H1 (cell line): Measurements from ENCODE around the gene TPSD1. TPM values are rescaled to one million over a fixed set of nuclear protein-coding genes. Genes with fewer than 3 reads are reported as not detected.

Experiments used
- CTCF ChIA-PET: fragments of 300-600 bp; sonication (Branson Sonifier 250); formaldehyde crosslinking; loops from one replicate; lab custom pipeline; 2021; ENCODE audit not compliant: partially characterized antibody; lab: Charles Lee
- POLR2A ChIA-PET: fragments of 300-600 bp; sonication (Branson Sonifier 250); formaldehyde crosslinking; loops from one replicate; lab custom pipeline; 2021; ENCODE audit warnings: inconsistent platforms; ENCODE audit not compliant: partially characterized antibody; lab: Charles Lee
- DNase-seq, 2 experiments: peaks; one replicate each; pipeline versions ENCODE4 v3.0.0 to v3.0.0-alpha.2; 2010 to 2022; ENCODE audit warnings: low spot score in 2 of 2, low read depth in 1 of 2, mixed read lengths in 1 of 2
- FAIRE-seq: peaks from 2 replicates; lab custom pipeline; 2011; peaks lifted over from hg19 to GRCh38; lab: Jason Lieb, UNC
- H2AFZ ChIP-seq: 2 replicates; pipeline ENCODE4 v1.8.1; 2012; ENCODE audit warnings: low read length, inconsistent platforms
- H2AK5ac ChIP-seq: 2 replicates; pipeline ENCODE4 v1.6.1; 2013; ENCODE audit warnings: low read depth, low read length
- H2BK120ac ChIP-seq: replicated peaks from 2 replicates; pipeline ENCODE3; 2013; ENCODE audit warnings: low read depth, low read length, inconsistent platforms
- H2BK12ac ChIP-seq: 2 replicates; pipeline ENCODE4 v1.6.1; 2013; ENCODE audit warnings: low read depth, low read length
- H2BK15ac ChIP-seq: 2 replicates; pipeline ENCODE4 v1.6.1; 2013; ENCODE audit warnings: low read length
- H2BK20ac ChIP-seq: 2 replicates; pipeline ENCODE4 v1.6.1; 2013; ENCODE audit warnings: low read length
- H2BK5ac ChIP-seq: 2 replicates; pipeline ENCODE4 v1.6.1; 2013; ENCODE audit warnings: low read depth, low read length
- H3K14ac ChIP-seq: 2 replicates; pipeline ENCODE4 v1.6.1; 2013; ENCODE audit warnings: inconsistent platforms; ENCODE audit not compliant: insufficient read length
- H3K18ac ChIP-seq: 2 replicates; pipeline ENCODE4 v1.6.1; 2013; ENCODE audit warnings: low read length; ENCODE audit errors: extremely low read depth
- H3K23ac ChIP-seq: 2 replicates; pipeline ENCODE4 v1.6.1; 2013; ENCODE audit warnings: inconsistent platforms; ENCODE audit not compliant: insufficient read length
- H3K23me2 ChIP-seq: 2 replicates; pipeline ENCODE4 v1.6.1; 2013; ENCODE audit warnings: low read depth, low read length
- H3K27ac ChIP-seq: 2 replicates; pipeline ENCODE4 v1.6.1; 2011; ENCODE audit warnings: low read depth, low read length, inconsistent platforms
- H3K27me3 ChIP-seq, 4 experiments: replicated peaks in 1 of 4; 1 replicate in 1 of 4; 2 replicates in 3 of 4; pipeline versions ENCODE4 v1.6.1 to v1.8.1; 2011 to 2013; ENCODE audit warnings: low read length in 3 of 4, mild to moderate bottlenecking in 3 of 4, inconsistent platforms in 2 of 4, mixed read lengths in 2 of 4, moderate library complexity in 1 of 4; ENCODE audit not compliant: control insufficient read depth in 3 of 4, insufficient read depth in 3 of 4; ENCODE audit errors: extremely low read depth in 1 of 4
- H3K36me3 ChIP-seq, 4 experiments: 2 replicates each; pipeline versions ENCODE4 v1.6.1 to v1.8.1; 2011 to 2013; ENCODE audit warnings: mild to moderate bottlenecking in 4 of 4, low read length in 3 of 4, moderate library complexity in 2 of 4, control low read depth in 1 of 4, inconsistent platforms in 1 of 4; ENCODE audit not compliant: insufficient read depth in 4 of 4, control insufficient read depth in 2 of 4
- H3K4ac ChIP-seq: replicated peaks from 2 replicates; pipeline ENCODE3; 2013; ENCODE audit warnings: low read length, low read depth, mixed read lengths, inconsistent platforms; ENCODE audit not compliant: insufficient read length
- H3K4me1 ChIP-seq, 4 experiments: replicated peaks in 1 of 4; 1 replicate in 1 of 4; 2 replicates in 3 of 4; pipeline versions ENCODE4 v1.6.1 to v1.8.1; 2011 to 2013; ENCODE audit warnings: low read length in 3 of 4, inconsistent platforms in 2 of 4, mixed read lengths in 1 of 4; ENCODE audit not compliant: insufficient read depth in 4 of 4, control insufficient read depth in 3 of 4
- H3K4me2 ChIP-seq, 2 experiments: 2 replicates each; pipeline versions ENCODE4 v1.6.1 to v1.8.1; 2011 to 2013; ENCODE audit warnings: low read depth in 2 of 2, low read length in 2 of 2, control low read depth in 1 of 2, inconsistent platforms in 1 of 2, mild to moderate bottlenecking in 1 of 2; ENCODE audit not compliant: insufficient read depth in 1 of 2
- H3K4me3 ChIP-seq, 4 experiments: fragments of 200-600, 300-600 bp in 1 of 4; sonication (generic), shearing (Covaris generic), sonication (Bioruptor Twin) in 1 of 4; 2 replicates each; pipeline versions ENCODE4 v1.5.1 to v1.8.1; 2011 to 2016; ENCODE audit warnings: low read length in 4 of 4, low read depth in 3 of 4, control low read depth in 2 of 4, inconsistent platforms in 2 of 4, mild to moderate bottlenecking in 2 of 4, mixed read lengths in 1 of 4, moderate library complexity in 1 of 4; ENCODE audit not compliant: insufficient read depth in 2 of 4; ENCODE audit errors: extremely low read depth in 1 of 4
- H3K56ac ChIP-seq: replicated peaks from 2 replicates; pipeline ENCODE3; 2013; ENCODE audit warnings: low read depth, mild to moderate bottlenecking, mixed read lengths, low read length, inconsistent platforms; ENCODE audit not compliant: insufficient read length
- H3K79me1 ChIP-seq: 2 replicates; pipeline ENCODE4 v1.6.1; 2013; ENCODE audit warnings: low read depth, low read length, control low read depth
- H3K79me2 ChIP-seq, 2 experiments: 2 replicates each; pipeline versions ENCODE4 v1.6.1 to v1.8.1; 2012 to 2013; ENCODE audit warnings: low read length in 2 of 2, mild to moderate bottlenecking in 2 of 2, inconsistent platforms in 1 of 2; ENCODE audit not compliant: insufficient read depth in 2 of 2, control insufficient read depth in 1 of 2
- H3K9ac ChIP-seq, 4 experiments: replicated peaks in 1 of 4; 1 replicate in 1 of 4; 2 replicates in 3 of 4; pipeline versions ENCODE4 v1.6.1 to v1.8.1; 2011 to 2013; ENCODE audit warnings: low read depth in 3 of 4, low read length in 3 of 4, control low read depth in 2 of 4, mild to moderate bottlenecking in 2 of 4, moderate library complexity in 2 of 4, inconsistent platforms in 1 of 4; ENCODE audit errors: extremely low read depth in 1 of 4
- H3K9me3 ChIP-seq, 2 experiments: 2 replicates each; pipeline versions ENCODE4 v1.6.1 to v1.8.1; 2012 to 2013; ENCODE audit warnings: mild to moderate bottlenecking in 2 of 2, moderate library complexity in 2 of 2, control low read depth in 1 of 2, inconsistent platforms in 1 of 2, low read depth in 1 of 2, low read length in 1 of 2, mixed read lengths in 1 of 2; ENCODE audit not compliant: insufficient read depth in 2 of 2
- H4K20me1 ChIP-seq, 2 experiments: replicated peaks in 1 of 2; 2 replicates each; pipeline versions ENCODE3 to v1.8.1; 2011 to 2013; ENCODE audit warnings: inconsistent platforms in 2 of 2, low read length in 2 of 2, mild to moderate bottlenecking in 1 of 2; ENCODE audit not compliant: insufficient read depth in 2 of 2, control insufficient read depth in 1 of 2
- H4K5ac ChIP-seq: 2 replicates; pipeline ENCODE4 v1.6.1; 2013; ENCODE audit warnings: low read length, low read depth, mixed read lengths, inconsistent platforms; ENCODE audit not compliant: insufficient read length
- H4K8ac ChIP-seq: 2 replicates; pipeline ENCODE4 v1.8.0; 2013; ENCODE audit warnings: mild to moderate bottlenecking, moderate library complexity, low read length, inconsistent platforms; ENCODE audit not compliant: insufficient read depth; ENCODE audit errors: extremely low read depth
- H4K91ac ChIP-seq: replicated peaks from 2 replicates; pipeline ENCODE3; 2013; ENCODE audit warnings: low read length, mixed read lengths, inconsistent platforms; ENCODE audit not compliant: insufficient read length
- ATF2 ChIP-seq: IDR thresholded peaks from 2 replicates; pipeline ENCODE4 v1.6.1; 2012; ENCODE audit warnings: low read length, inconsistent platforms
- BACH1 ChIP-seq: IDR thresholded peaks from 2 replicates; pipeline ENCODE4 v1.6.1; 2012; ENCODE audit warnings: low read length, improper control_type of control experiment
- CEBPB ChIP-seq: IDR thresholded peaks from 2 replicates; pipeline ENCODE4 v1.6.1; 2012; ENCODE audit warnings: low read depth, low read length
- CHD2 ChIP-seq: IDR thresholded peaks from 2 replicates; pipeline ENCODE4 v1.6.1; 2012; ENCODE audit warnings: low read length, improper control_type of control experiment
- CTBP2 ChIP-seq: IDR thresholded peaks from 2 replicates; pipeline ENCODE4 v1.7.0; 2011; ENCODE audit warnings: borderline replicate concordance, mild to moderate bottlenecking, moderate library complexity, mixed read lengths, low read length; ENCODE audit not compliant: insufficient read depth, insufficient read length
- EZH2 ChIP-seq: fragments of 200-600 bp; sonication (generic); IDR thresholded peaks from 2 replicates; pipeline ENCODE4 v1.7.1; 2012; ENCODE audit warnings: low read depth, mild to moderate bottlenecking, moderate library complexity, low read length, inconsistent platforms; ENCODE audit not compliant: severe bottlenecking
- GTF2F1 ChIP-seq: IDR thresholded peaks from 2 replicates; pipeline ENCODE4 v1.6.1; 2012; ENCODE audit warnings: low read depth, low read length, improper control_type of control experiment, borderline replicate concordance
- MAFK ChIP-seq: IDR thresholded peaks from 2 replicates; pipeline ENCODE4 v1.6.1; 2012; ENCODE audit warnings: low read depth, mild to moderate bottlenecking, improper control_type of control experiment, low read length
- PHF8 ChIP-seq: fragments of 200-600 bp; sonication (generic); conservative IDR thresholded peaks from 2 replicates; pipeline ENCODE4 v1.7.1; 2012; ENCODE audit warnings: low read depth, mild to moderate bottlenecking, inconsistent platforms, low read length, moderate library complexity
- POLR2AphosphoS5 ChIP-seq: IDR thresholded peaks from 2 replicates; pipeline ENCODE4 v1.6.1; 2011; ENCODE audit warnings: low read depth, low read length
- SP4 ChIP-seq: IDR thresholded peaks from 2 replicates; pipeline ENCODE4 v1.6.1; 2012; ENCODE audit warnings: low read length, inconsistent platforms
- TEAD4 ChIP-seq: IDR thresholded peaks from 2 replicates; pipeline ENCODE4 v1.6.1; 2012; ENCODE audit warnings: low read depth, low read length, inconsistent platforms, mixed read lengths
- WGBS, 2 experiments: shearing (Covaris generic) in 1 of 2; methylation state at CpG; one replicate each; pipeline versions ENCODE4 v1.1.6 to v1.1.7; 2013 to 2015; ENCODE audit warnings: low lambda C conversion rate in 2 of 2, mixed read lengths in 2 of 2, inconsistent platforms in 1 of 2, low coverage in 1 of 2, missing lambda C conversion rate in 1 of 2; ENCODE audit not compliant: insufficient replicate concordance in 2 of 2, insufficient coverage in 1 of 2, insufficient read length in 1 of 2; ENCODE audit errors: extremely low coverage in 1 of 2, missing lambda C conversion rate in 1 of 2; 5-methylcytosine and 5-hydroxymethylcytosine counted together
- polyA plus RNA-seq, 7 experiments: library from polyadenylated mRNA; depleted of rRNA in 3 of 7; stranded (reverse) in 5 of 7; unstranded in 2 of 7; fragments of >200 nt in 5 of 7; fragments of 200-250 nt in 2 of 7; gene quantifications; 1 replicate in 5 of 7; 2 replicates in 1 of 7; 4 replicates in 1 of 7; pipeline versions ENCODE4 v1.2.1 to v1.2.3, GENCODE V29; 2011 to 2013; ENCODE audit warnings: missing spikeins in 2 of 7, mixed read lengths in 2 of 7
- total RNA-seq: library from RNA; stranded (reverse); fragmentation: NEBNext Ultra II Directional; extraction: Animal tissue kit (Norgen Biotek cat#: 25700); gene quantifications from 2 replicates; pipeline ENCODE4 v1.2.1, GENCODE V29; 2021

TPSD1 gene
- total and polyA plus RNA-seq, 2 of the 8 experiments (the other 6 are each of a cell fraction or from before 2014, with no cell fraction given): 0.26 TPM; not detected in 1

DNA sequence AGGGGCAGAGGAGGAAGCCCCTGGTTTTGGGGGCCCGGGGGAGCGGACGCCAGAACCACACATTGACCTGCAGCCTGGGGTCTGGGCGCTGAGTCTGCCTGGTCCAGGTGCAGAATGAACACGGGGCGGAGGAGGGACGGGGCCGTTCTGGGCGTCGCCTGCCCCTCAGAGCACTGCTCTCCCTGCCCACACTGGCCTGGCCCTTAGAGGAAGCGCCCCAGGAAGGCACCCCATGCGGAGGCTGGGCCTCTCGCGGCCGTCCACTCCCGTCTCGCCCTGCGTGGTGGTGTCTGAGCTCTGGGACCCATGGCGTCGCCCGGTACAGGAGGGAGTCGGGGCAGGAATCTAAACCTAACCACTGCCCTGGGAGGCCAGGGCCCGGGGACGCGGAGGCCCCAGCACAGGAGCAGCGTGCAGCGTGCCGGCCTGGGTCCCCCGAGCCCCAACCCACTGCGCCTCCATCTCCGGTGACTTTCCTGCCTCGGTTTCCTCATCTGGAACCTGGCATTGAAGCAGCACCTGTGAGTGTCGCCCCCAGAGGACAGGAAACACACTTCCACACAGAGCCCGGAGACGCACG is 4.3 kb downstream of the TPSD1 start:
- no peak overlapping the region for H2BK5ac ChIP-seq
- H2AK5ac ChIP-seq: no peak overlapping the region
- no peak overlapping the region for H3K56ac ChIP-seq
- H3K14ac ChIP-seq: no peak overlapping the region
- H4K20me1 ChIP-seq: peaks cover 0 to 7% of the 10 kb centered on the region in 2 experiments
- no peak overlapping the region for H3K9ac ChIP-seq
- no peak overlapping the region for H4K5ac ChIP-seq
- no peaks in the 10 kb centered on the region; the same call in 1 of the 2 replicates for H3K79me1 ChIP-seq
- WGBS, 2 experiments: 80% methylated on average over 35 of the region's 36 CpGs; no CpG with 5 or more reads in 1 of the 2 experiments
- H4K91ac ChIP-seq: no peak overlapping the region
- H3K18ac ChIP-seq: no peak overlapping the region
- ChIA-PET CTCF (interaction anchor here (1.0 kb wide), 1 partner anchor 79 kb away, joined by 3 read pairs; no protein-coding TSS in a partner anchor), POLR2A (interaction anchor here (0.8 kb wide), 1 partner anchor 72 kb away, joined by 3 read pairs; no protein-coding TSS in a partner anchor)
- H3K23me2 ChIP-seq: peaks cover 3% of the 10 kb centered on the region; the same call in 1 of the 2 replicates
- H3K4me1 ChIP-seq: peaks cover 0 to 11% (median 8%) of the 10 kb centered on the region in 4 experiments; a peak in 6 of 7 replicates
- no peak for FAIRE-seq
- H2BK12ac ChIP-seq: no peak overlapping the region
- no peak for DNase-seq
- no peak overlapping the region for H3K4me3 ChIP-seq
- no peak overlapping the region for H3K23ac ChIP-seq
- H2BK15ac ChIP-seq: peak overlapping the region; percentile 72; the same call in 1 of the 2 replicates
- H4K8ac ChIP-seq: no peak overlapping the region; the same call in none of the 2 replicates
- H3K9me3 ChIP-seq: peaks cover 0 to 2% of the 10 kb centered on the region in 2 experiments; a peak in 1 of 4 replicates
- H2BK120ac ChIP-seq: no peak overlapping the region
- H3K79me2 ChIP-seq: no peaks in the 10 kb centered on the region
- no peak overlapping the region for H2BK20ac ChIP-seq
- H3K36me3 ChIP-seq: no peaks in the 10 kb centered on the region; a peak in 1 of 8 replicates
- H3K4me2 ChIP-seq: no peak overlapping the region
- no peak overlapping the region for H3K27ac ChIP-seq
- no peak overlapping the region for H2AFZ ChIP-seq
- peaks cover 0 to 28% (median 14%) of the 10 kb centered on the region in 4 experiments; a peak in 5 of 7 replicates for H3K27me3 ChIP-seq
- H3K4ac ChIP-seq: no peak overlapping the region
- TF ChIP-seq BACH1 (no peak), CHD2 (no peak), ATF2 (no peak), TEAD4 (no peak), GTF2F1 (no peak), CTBP2 (no peak), MAFK (no peak), POLR2AphosphoS5 (no peak), CEBPB (no peak), SP4 (no peak), PHF8 (no peak), EZH2 (no peak)
